ENCODE data around the gene PTPRD.

PTPRD gene

GRCh38 chr9:8845808-8846207 lies 1767.0 kb downstream of the PTPRD start:
- ChIA-PET POLR2A (no interaction called here), CTCF (no interaction called here)
- Histone ChIP-seq H3K36me3 (ENCODE audit: control insufficient read depth in 2 of 2, insufficient read depth in 1 of 2, low read length in 2 of 2) (no peaks in the 10 kb centered on the region), H3K4me3 (ENCODE audit: low read depth, low read length) (no peak overlapping the region), H3K27ac (ENCODE audit: extremely low read depth, low read depth, low read length) (no peak overlapping the region), H3K4me1 (ENCODE audit: control insufficient read depth, insufficient read depth, low read length) (no peaks in the 10 kb centered on the region), H3K9me3 (ENCODE audit: control insufficient read depth, insufficient read depth, low read depth, low read length) (no peaks in the 10 kb centered on the region)
- TF ChIP-seq ZNF548 (tag by site-specific recombination; IDR thresholded peaks at IDR 0.05) (no peak), ZFP41 (tag by site-specific recombination; IDR thresholded peaks at IDR 0.05; ENCODE audit: borderline replicate concordance) (no peak), ZNF24 (tag by site-specific recombination; IDR thresholded peaks at IDR 0.05) (no peak), MEIS1 (CRISPR knock-in tag; IDR thresholded peaks at IDR 0.05; ENCODE audit: borderline replicate concordance) (no peak), ZNF596 (tag by site-specific recombination; IDR thresholded peaks at IDR 0.05) (no peak), ZNF324 (tag by site-specific recombination; IDR thresholded peaks at IDR 0.05) (no peak), PRDM2 (tag by site-specific recombination; IDR thresholded peaks at IDR 0.05; ENCODE audit: borderline replicate concordance) (no peak), ZNF514 (tag by site-specific recombination; IDR thresholded peaks at IDR 0.05) (no peak), ZNF776 (tag by site-specific recombination; IDR thresholded peaks at IDR 0.05; ENCODE audit: borderline replicate concordance) (no peak), PRDM4 (tag by site-specific recombination; IDR thresholded peaks at IDR 0.05) (no peak), ZNF10 (tag by site-specific recombination; IDR thresholded peaks at IDR 0.05) (no peak), ZNF837 (tag by site-specific recombination; IDR thresholded peaks at IDR 0.05) (no peak)
- TF ChIP-seq, protein P1, sequence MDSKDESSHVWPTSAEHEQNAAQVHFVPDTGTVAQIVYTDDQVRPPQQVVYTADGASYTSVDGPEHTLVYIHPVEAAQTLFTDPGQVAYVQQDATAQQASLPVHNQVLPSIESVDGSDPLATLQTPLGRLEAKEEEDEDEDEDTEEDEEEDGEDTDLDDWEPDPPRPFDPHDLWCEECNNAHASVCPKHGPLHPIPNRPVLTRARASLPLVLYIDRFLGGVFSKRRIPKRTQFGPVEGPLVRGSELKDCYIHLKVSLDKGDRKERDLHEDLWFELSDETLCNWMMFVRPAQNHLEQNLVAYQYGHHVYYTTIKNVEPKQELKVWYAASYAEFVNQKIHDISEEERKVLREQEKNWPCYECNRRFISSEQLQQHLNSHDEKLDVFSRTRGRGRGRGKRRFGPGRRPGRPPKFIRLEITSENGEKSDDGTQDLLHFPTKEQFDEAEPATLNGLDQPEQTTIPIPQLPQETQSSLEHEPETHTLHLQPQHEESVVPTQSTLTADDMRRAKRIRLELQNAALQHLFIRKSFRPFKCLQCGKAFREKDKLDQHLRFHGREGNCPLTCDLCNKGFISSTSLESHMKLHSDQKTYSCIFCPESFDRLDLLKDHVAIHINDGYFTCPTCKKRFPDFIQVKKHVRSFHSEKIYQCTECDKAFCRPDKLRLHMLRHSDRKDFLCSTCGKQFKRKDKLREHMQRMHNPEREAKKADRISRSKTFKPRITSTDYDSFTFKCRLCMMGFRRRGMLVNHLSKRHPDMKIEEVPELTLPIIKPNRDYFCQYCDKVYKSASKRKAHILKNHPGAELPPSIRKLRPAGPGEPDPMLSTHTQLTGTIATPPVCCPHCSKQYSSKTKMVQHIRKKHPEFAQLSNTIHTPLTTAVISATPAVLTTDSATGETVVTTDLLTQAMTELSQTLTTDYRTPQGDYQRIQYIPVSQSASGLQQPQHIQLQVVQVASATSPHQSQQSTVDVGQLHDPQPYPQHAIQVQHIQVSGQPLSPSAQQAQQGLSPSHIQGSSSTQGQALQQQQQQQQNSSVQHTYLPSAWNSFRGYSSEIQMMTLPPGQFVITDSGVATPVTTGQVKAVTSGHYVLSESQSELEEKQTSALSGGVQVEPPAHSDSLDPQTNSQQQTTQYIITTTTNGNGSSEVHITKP (tag by site-specific recombination; IDR thresholded peaks at IDR 0.05), result no peak
- TF ChIP-seq, protein P2, sequence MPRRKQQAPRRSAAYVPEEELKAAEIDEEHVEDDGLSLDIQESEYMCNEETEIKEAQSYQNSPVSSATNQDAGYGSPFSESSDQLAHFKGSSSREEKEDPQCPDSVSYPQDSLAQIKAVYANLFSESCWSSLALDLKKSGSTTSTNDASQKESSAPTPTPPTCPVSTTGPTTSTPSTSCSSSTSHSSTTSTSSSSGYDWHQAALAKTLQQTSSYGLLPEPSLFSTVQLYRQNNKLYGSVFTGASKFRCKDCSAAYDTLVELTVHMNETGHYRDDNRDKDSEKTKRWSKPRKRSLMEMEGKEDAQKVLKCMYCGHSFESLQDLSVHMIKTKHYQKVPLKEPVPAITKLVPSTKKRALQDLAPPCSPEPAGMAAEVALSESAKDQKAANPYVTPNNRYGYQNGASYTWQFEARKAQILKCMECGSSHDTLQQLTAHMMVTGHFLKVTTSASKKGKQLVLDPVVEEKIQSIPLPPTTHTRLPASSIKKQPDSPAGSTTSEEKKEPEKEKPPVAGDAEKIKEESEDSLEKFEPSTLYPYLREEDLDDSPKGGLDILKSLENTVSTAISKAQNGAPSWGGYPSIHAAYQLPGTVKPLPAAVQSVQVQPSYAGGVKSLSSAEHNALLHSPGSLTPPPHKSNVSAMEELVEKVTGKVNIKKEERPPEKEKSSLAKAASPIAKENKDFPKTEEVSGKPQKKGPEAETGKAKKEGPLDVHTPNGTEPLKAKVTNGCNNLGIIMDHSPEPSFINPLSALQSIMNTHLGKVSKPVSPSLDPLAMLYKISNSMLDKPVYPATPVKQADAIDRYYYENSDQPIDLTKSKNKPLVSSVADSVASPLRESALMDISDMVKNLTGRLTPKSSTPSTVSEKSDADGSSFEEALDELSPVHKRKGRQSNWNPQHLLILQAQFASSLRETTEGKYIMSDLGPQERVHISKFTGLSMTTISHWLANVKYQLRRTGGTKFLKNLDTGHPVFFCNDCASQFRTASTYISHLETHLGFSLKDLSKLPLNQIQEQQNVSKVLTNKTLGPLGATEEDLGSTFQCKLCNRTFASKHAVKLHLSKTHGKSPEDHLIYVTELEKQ (tag by site-specific recombination; IDR thresholded peaks at IDR 0.05; ENCODE audit: borderline replicate concordance), result no peak
